Nephron progenitor cell (in vitro differentiated cells): ENCODE measurements around the gene SLC44A3.

ENCODE experiments used
- DNase-seq: peaks from one replicate; pipeline ENCODE4 v3.0.0; 2021
- H3K27ac Mint-ChIP-seq: 2 replicates; pipeline ENCODE4 v1.8.0; 2021; ENCODE audit warnings: mild to moderate bottlenecking, moderate library complexity, mixed read lengths
- H3K27me3 Mint-ChIP-seq: 2 replicates; pipeline ENCODE4 v1.8.0; 2021; ENCODE audit warnings: mild to moderate bottlenecking, low read depth, mixed read lengths; ENCODE audit not compliant: poor library complexity
- H3K36me3 Mint-ChIP-seq: 2 replicates; pipeline ENCODE4 v1.8.0; 2021; ENCODE audit warnings: low read depth, mixed read lengths
- H3K4me1 Mint-ChIP-seq: 2 replicates; pipeline ENCODE4 v1.8.0; 2021; ENCODE audit warnings: mixed read lengths
- H3K4me3 Mint-ChIP-seq: 2 replicates; pipeline ENCODE4 v1.8.0; 2021; ENCODE audit warnings: mild to moderate bottlenecking, moderate library complexity, mixed read lengths
- H3K9me3 Mint-ChIP-seq: 2 replicates; pipeline ENCODE4 v1.8.0; 2021; ENCODE audit warnings: mild to moderate bottlenecking, moderate library complexity, mixed read lengths
- TF ChIP-seq, protein P1 (sequence below): fragments of 200-600 bp; sonication (generic); IDR thresholded peaks from 2 replicates; pipeline ENCODE4 v1.5.0; 2021; ENCODE audit warnings: antibody characterized with exemption

The SLC44A3 gene

DNA sequence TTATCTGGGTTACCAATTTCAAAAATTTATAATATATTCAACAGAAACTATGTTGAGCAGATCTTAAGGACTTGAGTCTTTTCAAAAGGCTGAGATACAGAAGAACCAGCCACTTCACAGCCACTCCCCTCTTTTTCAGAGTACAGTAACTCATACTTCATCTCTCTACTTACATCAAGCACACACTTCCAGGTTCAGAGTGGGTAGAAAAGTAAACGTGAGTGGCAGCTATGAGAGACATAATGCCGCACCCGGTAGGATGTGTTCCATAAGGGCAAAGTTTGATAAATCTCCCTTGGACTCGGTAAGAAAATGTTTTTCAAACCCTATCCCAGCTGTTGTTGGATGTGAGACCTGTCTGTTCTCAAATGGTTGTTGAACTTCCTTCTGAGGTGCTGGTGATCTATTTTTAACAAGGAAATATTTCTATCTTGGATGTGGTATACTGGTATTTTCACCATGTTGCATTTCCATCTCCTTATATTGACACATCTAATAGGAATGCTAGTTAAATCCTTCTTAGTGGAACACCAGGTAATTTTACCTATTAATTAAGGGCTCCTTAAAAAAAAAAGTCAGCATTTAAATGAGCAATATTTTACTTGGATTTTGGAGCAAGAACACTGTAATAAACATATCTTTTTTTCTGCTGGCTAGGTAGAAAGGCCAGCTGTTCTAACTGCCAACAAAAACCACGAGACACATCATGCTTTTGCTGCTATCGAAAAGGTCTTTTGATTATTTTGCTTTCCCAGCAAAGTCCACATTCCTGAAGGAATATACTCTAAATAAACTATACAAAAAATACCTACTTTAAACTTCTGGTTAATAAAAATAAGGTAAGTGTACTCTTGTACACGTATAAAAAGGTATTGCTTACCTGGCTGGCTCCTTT is 78.6 kb downstream of the SLC44A3 start:
- Mint-ChIP-seq H3K36me3 (peaks cover 71% of the 10 kb centered on the region), H3K4me3 (no peak overlapping the region), H3K27ac (no peak overlapping the region), H3K9me3 (no peaks in the 10 kb centered on the region), H3K27me3 (no peaks in the 10 kb centered on the region), H3K4me1 (peaks cover 9% of the 10 kb centered on the region)
- DNase-seq = no peak
- TF ChIP-seq, protein P1, sequence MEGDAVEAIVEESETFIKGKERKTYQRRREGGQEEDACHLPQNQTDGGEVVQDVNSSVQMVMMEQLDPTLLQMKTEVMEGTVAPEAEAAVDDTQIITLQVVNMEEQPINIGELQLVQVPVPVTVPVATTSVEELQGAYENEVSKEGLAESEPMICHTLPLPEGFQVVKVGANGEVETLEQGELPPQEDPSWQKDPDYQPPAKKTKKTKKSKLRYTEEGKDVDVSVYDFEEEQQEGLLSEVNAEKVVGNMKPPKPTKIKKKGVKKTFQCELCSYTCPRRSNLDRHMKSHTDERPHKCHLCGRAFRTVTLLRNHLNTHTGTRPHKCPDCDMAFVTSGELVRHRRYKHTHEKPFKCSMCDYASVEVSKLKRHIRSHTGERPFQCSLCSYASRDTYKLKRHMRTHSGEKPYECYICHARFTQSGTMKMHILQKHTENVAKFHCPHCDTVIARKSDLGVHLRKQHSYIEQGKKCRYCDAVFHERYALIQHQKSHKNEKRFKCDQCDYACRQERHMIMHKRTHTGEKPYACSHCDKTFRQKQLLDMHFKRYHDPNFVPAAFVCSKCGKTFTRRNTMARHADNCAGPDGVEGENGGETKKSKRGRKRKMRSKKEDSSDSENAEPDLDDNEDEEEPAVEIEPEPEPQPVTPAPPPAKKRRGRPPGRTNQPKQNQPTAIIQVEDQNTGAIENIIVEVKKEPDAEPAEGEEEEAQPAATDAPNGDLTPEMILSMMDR = no peak

GRCh38 chr1:94899756-94900155 is 79.6 kb downstream of the SLC44A3 start:
- Mint-ChIP-seq H3K9me3 (no peaks in the 10 kb centered on the region), H3K36me3 (peaks cover 66% of the 10 kb centered on the region), H3K4me3 (no peak overlapping the region), H3K27ac (peak overlapping the region; percentile 39), H3K27me3 (no peaks in the 10 kb centered on the region), H3K4me1 (peaks cover 17% of the 10 kb centered on the region)
- TF ChIP-seq, protein P1 = no peak
- DNase-seq = no peak

- Mint-ChIP-seq H3K4me3 (no peak overlapping the region), H3K27me3 (no peaks in the 10 kb centered on the region), H3K36me3 (peaks cover 63% of the 10 kb centered on the region), H3K4me1 (peaks cover 18% of the 10 kb centered on the region), H3K9me3 (no peaks in the 10 kb centered on the region), H3K27ac (no peak overlapping the region)
- no peak for DNase-seq
- TF ChIP-seq, protein P1 = no peak
These were observed 81.7 kb downstream of the SLC44A3 start for GRCh38 chr1:94901841-94902240.

DNA sequence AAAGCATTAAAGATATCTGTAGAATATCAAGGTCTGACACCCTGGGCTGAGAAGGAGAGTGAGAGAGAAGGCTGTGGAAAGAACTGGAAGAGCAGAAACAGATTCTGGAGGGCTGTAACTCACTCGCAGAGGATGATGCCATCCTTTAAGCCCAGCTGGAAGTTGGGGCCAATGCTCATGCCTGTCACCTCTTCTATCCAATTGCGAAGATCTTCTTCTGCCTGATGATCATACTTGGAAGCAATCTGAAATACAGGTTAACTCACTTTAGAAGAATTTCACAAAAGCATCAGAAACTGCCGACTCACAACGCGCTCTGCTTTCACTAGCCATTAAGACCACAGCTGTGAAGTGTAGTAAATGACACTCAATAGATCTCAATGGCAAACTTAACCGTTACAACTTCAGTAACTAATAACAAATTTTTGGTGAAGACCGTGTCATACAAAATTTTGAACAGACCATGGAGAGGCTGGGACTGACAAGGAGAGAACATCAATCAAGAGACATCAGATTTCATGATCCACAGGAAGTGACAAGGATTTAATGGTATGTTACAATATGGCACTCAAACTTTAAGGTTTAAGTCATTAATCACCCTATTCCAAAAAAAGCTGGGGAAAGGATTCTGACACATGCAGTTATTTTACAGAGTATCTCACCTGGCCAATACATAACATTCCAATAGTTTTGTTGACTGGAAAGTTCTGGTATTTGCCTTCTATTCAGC is 83.3 kb downstream of the SLC44A3 start:
- no peak for DNase-seq
- Mint-ChIP-seq H3K4me1 (peaks cover 18% of the 10 kb centered on the region), H3K4me3 (no peak overlapping the region), H3K27ac (peak overlapping the region; percentile 96), H3K36me3 (peaks cover 63% of the 10 kb centered on the region), H3K27me3 (no peaks in the 10 kb centered on the region), H3K9me3 (peaks cover 5% of the 10 kb centered on the region)
- TF ChIP-seq, protein P1 = no peak

- TF ChIP-seq, protein P1 = no peak
- no peaks in the 10 kb centered on the region for H3K27me3 Mint-ChIP-seq
- peaks cover 16% of the 10 kb centered on the region for H3K9me3 Mint-ChIP-seq
- H3K4me3 Mint-ChIP-seq = no peak overlapping the region
- peaks cover 31% of the 10 kb centered on the region for H3K4me1 Mint-ChIP-seq
- no peak overlapping the region for H3K27ac Mint-ChIP-seq
- DNase-seq = no peak
- peaks cover 71% of the 10 kb centered on the region for H3K36me3 Mint-ChIP-seq
These were observed 85.0 kb downstream of the SLC44A3 start for GRCh38 chr1:94905207-94905606.
